H1 (cell line): Measurements from ENCODE around the gene OTOGL.

Experiments
- ATF2 ChIP-seq: IDR thresholded peaks from 2 replicates; pipeline ENCODE4 v1.6.1; 2012; ENCODE audit warnings: low read length, inconsistent platforms
- CHD1 ChIP-seq: IDR thresholded peaks from 2 replicates; pipeline ENCODE4 v1.6.1; 2012; ENCODE audit warnings: low read depth, low read length, improper control_type of control experiment
- CTCF ChIP-seq, 3 experiments: IDR thresholded peaks; 1 replicate in 2 of 3; 2 replicates in 1 of 3; pipeline versions ENCODE4 v1.5.1 to v1.6.1; 2011; ENCODE audit warnings: low read length in 3 of 3, mild to moderate bottlenecking in 3 of 3, inconsistent platforms in 2 of 3, low read depth in 1 of 3, moderate library complexity in 1 of 3; ENCODE audit not compliant: insufficient read depth in 1 of 3; ENCODE audit errors: control extremely low read depth in 1 of 3
- GABPA ChIP-seq: IDR thresholded peaks from 2 replicates; pipeline ENCODE4 v1.6.1; 2011; ENCODE audit warnings: mild to moderate bottlenecking, low read length, moderate library complexity, borderline replicate concordance; ENCODE audit not compliant: insufficient read depth
- KDM1A ChIP-seq: fragments of 200-600, 300-600 bp; sonication (generic); IDR thresholded peaks from 2 replicates; pipeline ENCODE4 v1.7.1; 2016; ENCODE audit warnings: mild to moderate bottlenecking, low read length, borderline replicate concordance
- KDM5A ChIP-seq: fragments of 200-600 bp; IDR thresholded peaks from 2 replicates; pipeline ENCODE4 v1.7.1; 2012; ENCODE audit warnings: mild to moderate bottlenecking, low read length, inconsistent platforms, mixed read lengths
- MAFK ChIP-seq: IDR thresholded peaks from 2 replicates; pipeline ENCODE4 v1.6.1; 2012; ENCODE audit warnings: low read depth, mild to moderate bottlenecking, improper control_type of control experiment, low read length
- POLR2A ChIP-seq, 2 experiments: IDR thresholded peaks; 1 replicate in 1 of 2; 2 replicates in 1 of 2; pipeline ENCODE4 v1.6.1; 2011; ENCODE audit warnings: low read depth in 2 of 2, low read length in 2 of 2, mild to moderate bottlenecking in 2 of 2; ENCODE audit errors: control extremely low read depth in 1 of 2
- RFX5 ChIP-seq: IDR thresholded peaks from 2 replicates; pipeline ENCODE4 v1.6.1; 2011; ENCODE audit warnings: low read depth, low read length, improper control_type of control experiment, borderline replicate concordance
- TAF1 ChIP-seq: IDR thresholded peaks from 2 replicates; pipeline ENCODE4 v1.6.1; 2011; ENCODE audit warnings: mild to moderate bottlenecking, low read depth, low read length
- TCF12 ChIP-seq: IDR thresholded peaks from 2 replicates; pipeline ENCODE4 v1.6.1; 2011; ENCODE audit warnings: low read depth, mild to moderate bottlenecking, low read length
- USF2 ChIP-seq: IDR thresholded peaks from 2 replicates; pipeline ENCODE4 v1.6.1; 2011; ENCODE audit warnings: low read length, improper control_type of control experiment

- TF ChIP-seq KDM5A (no peak), TAF1 (no peak), POLR2A (IDR thresholded peaks at IDR 0.05; ENCODE audit: control extremely low read depth in 1 of 2, low read depth in 2 of 2, low read length in 2 of 2) (no peak), MAFK (no peak), CTCF (IDR thresholded peaks at IDR 0.05; ENCODE audit: control extremely low read depth in 1 of 3, insufficient read depth in 1 of 3, low read depth in 1 of 3, low read length in 3 of 3) (no peak), RFX5 (no peak), GABPA (no peak), USF2 (no peak), KDM1A (no peak), TCF12 (no peak), ATF2 (no peak), CHD1 (no peak)
Measured at GRCh38 chr12:80420075-80420474, 320.7 kb downstream of the OTOGL start.
